Right renal cortex interstitium (tissue), 3 donors: ENCODE data around the gene GSTM3. TPM values are rescaled to one million over a fixed set of nuclear protein-coding genes. Genes with fewer than 3 reads are reported as not detected.
"Not testable (repeated sequence)": the region's sequence is repeated elsewhere in the genome, so short reads cannot be mapped to it uniquely, and the experiment has no call there.

Experiments used
- DNase-seq, 3 donors: peaks; one replicate each; pipeline ENCODE4 v3.0.0-alpha.2; 2013; ENCODE audit warnings: low read depth in 3 of 3, low spot score in 2 of 3
- polyA plus RNA-seq, 3 donors: library from polyadenylated mRNA; unstranded; fragments of 120-200 nt; gene quantifications; one replicate each; pipeline ENCODE4 v1.2.1, GENCODE V29; 2013; ENCODE audit not compliant: insufficient read length in 3 of 3

Gene GSTM3
- polyA plus RNA-seq, 3 donors, result 227 to 298 (median 295) TPM

- DNase-seq, result no peak
Observed at GRCh38 chr1:109776206-109776835, 35.5 kb upstream of the GSTM3 start.

DNA sequence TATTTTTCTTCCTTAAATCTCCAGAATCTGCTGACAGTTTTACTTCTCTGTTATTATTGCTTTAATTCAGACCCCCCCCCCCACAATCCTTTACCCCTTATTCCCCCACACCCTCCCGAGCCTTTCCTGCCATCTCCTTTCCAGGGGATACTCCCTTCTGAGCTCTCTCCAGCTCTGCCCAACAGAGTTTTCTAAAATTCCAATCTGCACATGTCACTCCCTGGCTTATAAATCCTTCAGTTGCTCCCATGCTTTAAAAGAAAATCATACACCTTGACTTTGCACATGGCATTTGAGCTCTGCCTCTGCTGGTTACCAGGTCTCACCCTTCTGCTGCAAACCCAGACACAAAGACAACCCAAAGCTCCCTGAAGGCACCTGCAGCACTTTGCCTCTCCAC, 34.6 kb upstream of the GSTM3 start:
- DNase-seq, result no peak

DNA sequence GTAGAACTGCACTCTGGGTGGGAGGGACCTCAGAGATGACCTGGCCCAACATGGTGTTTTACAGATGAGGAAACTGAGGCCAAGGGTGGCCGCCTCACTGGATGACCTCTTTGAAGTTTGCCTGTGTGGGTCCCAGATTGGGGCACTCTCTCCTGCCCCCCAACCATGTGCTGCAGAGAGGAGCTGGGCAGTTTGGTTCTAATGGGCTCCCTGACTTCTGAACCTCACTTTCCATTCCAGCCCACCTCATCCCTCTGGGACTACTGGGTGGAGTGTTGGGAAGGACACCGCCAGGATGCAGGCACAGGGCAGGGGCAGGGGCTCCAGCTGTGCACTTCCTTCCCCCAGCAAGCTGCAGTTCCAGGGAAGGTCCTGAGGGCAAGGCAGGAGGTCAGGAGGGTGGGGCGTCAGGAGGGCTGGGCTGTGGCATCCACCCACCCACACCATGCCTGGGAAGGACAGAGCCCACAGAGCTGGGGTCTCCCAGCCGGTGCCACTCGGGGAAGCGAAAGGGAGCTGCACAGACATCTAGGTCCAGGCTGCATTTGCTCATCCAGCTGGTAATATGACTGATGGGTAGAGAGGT, 33.2 kb upstream of the GSTM3 start:
- DNase-seq, result no peak

GRCh38 chr1:109773203-109773899, 32.5 kb upstream of the GSTM3 start:
- DNase-seq, result no peak

GRCh38 chr1:109772658-109773202, 31.9 kb upstream of the GSTM3 start:
- no peak for DNase-seq

DNA sequence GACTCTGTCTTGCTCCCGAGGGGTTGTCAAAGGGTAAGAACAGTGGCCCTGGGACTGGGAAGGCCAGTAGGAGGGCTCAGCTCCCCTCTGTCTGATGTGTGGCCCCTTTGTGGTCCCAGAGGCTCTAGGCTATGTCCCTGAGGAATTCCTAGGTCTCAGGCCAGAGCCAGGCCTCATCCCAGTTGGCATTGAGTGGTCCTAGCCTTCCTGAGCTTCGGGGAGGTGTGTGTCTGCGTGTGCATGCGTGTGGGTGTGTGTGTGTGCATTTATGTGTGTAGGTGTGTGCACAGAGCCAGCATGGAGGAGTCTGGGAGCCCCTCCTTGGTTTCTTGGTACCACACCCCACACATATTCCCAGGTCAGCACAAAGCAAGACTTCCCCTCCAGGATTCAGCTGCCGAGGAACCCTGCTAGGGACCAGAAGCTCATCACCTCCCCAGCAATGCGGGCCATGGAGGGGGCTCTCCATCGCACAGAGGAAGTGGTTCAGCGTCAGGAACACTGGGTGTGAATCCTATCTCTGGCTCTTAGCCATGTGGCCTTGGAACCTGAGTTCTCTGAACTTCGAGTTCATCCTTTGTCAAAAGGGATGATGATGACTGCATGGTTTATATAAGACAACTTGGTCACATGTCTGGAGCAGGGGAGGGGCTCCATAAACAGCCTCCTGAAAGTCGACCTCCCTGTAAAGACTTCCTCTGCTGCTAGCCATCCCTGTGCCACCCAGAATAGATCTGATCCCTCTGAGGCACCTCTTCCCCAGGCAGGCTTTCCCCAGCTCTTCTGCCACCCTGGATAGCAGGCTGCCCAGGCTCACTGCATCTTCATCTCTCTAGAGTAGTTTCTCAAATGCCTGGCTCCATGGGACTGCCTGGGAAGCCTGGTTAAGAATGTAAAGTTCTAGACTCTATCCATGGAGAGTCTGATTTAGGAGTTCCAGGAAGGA, 31.1 kb upstream of the GSTM3 start:
- no peak for DNase-seq

GRCh38 chr1:109770331-109771095, 29.7 kb upstream of the GSTM3 start:
- DNase-seq, result no peak

DNA sequence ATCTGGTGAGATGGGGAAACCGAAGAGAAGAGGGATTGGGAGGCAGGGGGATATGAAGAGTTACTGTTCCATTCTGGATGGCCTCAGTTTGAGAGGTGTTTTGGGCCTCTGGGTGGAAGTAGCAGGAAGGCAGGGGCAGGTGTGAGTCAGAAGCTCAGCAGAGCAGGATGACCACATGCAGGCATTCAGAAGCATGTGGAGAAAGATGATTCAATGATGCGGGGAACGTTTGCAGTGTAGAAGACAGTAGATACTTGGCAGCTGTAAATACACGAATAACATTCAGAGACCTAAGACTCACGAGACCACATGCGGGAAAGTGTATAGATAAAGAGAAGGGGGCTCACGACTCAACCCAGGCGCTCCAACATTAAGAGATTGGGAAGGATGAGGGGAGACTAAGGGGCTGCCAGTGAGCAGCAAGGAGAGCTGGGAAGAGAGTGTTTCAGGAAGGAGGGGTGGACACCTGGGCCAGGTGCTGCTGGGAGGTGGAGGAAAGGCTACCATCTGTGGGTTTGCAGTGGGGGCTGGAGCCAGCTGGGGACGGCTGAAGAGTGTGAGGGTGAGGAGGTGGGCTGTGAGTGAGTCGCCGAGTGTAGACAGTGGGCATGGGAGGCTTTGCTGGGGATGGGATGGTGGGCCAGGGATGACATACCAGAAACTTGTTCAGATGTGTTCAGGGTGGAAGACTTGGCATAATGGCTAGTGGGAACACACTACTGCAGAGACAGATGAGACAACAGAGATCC, 28.7 kb upstream of the GSTM3 start:
- DNase-seq, result no peak

- DNase-seq, result no peak
Observed at GRCh38 chr1:109768820-109769219, 28.0 kb upstream of the GSTM3 start.

- DNase-seq, result no peak
Observed at GRCh38 chr1:109768335-109768650, 27.5 kb upstream of the GSTM3 start.

GRCh38 chr1:109767637-109768334, 26.9 kb upstream of the GSTM3 start:
- no peak for DNase-seq

DNA sequence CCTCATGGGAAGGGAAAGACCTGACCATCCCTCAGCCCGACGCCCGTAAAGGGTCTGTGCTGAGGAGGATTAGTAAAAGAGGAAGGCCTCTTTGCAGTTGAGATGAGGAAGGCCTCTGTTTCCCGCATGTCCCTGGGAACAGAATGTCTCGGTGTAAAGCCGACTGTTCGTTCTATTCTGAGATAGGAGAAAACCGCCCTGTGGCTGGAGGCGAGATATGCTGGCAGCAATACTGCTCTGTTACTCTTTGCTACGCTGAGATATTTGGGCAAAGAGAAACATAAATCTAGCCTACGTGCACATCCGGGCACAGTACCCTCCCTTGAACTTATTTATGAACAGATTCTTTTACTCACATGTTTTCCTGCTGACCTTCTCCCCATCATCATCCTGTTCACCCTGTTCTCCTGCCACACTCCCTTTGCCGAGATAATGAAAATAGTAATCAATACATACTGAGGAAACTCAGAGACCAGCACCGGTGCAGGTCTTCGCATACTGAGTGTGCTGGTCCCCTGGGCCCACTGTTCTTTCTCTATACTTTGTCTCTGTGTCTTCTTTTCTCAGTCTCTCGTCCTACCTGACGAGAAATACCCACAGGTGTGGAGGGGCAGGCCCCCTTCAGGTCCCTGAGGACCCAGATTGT, 26.3 kb upstream of the GSTM3 start:
- DNase-seq, result not testable (repeated sequence)

DNA sequence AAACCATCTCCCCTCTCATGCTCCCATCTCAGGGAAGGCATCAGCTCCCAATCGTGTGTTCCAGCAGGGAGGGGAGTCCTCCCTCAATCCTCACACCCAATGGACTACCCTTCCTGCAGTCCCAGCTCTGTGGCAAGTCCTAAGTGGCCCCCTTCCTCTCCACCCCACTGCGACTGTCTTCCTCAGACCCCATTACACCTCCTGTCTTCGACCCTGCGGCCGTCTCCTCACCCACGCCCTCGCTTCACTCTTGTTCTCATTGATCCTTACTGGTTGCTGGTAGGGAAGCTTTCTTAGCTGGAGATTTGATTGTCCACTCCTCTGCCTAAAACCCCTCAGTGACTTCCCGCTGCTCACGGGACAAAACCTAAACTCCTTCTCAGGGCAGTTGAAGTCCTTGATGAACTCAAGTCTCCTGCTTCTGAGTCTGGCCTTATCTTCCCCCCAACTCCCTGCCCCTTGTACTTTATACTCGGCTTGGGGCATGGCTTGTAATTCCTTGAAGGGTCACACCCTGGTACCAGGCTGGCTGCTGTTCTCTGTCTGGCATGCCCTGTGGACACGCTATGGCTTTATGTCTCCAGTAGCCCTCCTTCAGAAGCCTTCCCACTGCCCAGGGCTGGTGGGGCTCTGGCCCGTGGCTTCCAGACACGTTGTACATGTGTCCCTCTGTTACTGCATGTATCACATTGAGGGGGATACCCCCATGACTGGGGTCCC, 25.2 kb upstream of the GSTM3 start:
- no peak for DNase-seq

- no peak for DNase-seq
Observed at GRCh38 chr1:109765483-109765815, 24.6 kb upstream of the GSTM3 start.

DNA sequence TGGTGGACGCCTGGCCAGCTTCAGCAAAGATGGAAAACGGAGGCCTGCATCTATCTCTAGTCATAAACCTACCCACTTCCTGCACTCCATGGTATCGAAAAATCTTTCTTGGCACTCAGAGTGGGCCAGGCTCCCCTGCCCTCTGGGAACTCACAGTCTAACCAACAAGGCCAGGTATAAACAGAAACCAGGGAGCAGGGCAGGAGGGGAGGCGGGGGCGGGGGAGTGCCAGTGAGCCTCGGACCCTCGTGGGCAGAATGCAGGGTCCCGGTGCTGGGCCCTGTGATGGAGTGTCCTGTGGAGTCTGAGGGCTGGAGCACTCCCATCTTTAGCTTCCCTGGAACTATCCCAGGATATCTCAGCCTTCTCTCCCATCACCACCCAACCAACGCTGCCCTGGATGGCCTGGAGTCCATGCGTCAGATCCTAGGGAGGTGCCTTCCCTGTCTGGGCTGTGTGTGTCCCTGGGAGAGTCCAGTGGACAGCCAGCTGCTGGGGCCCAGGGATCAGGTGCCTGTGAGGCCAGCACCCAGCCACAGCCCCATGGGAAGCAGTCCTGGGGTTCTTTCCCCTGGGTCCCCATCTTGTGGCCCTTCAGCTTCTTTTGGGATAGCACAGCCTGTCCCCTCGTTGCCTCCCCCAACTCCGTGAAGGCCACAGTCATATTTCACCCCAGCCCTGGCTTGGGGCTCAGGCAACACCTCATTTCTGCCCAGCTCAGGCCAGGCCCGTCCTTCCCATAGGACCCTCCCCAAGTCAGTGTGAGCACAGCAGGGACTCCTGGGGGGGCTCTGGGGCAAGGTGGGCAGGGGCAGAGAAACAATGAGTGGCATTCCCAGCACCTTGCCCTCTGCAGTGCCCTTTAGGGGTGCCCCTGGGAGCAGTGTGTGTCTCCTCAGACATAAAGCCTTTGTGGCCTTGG, 24.0 kb upstream of the GSTM3 start:
- DNase-seq, result no peak

DNA sequence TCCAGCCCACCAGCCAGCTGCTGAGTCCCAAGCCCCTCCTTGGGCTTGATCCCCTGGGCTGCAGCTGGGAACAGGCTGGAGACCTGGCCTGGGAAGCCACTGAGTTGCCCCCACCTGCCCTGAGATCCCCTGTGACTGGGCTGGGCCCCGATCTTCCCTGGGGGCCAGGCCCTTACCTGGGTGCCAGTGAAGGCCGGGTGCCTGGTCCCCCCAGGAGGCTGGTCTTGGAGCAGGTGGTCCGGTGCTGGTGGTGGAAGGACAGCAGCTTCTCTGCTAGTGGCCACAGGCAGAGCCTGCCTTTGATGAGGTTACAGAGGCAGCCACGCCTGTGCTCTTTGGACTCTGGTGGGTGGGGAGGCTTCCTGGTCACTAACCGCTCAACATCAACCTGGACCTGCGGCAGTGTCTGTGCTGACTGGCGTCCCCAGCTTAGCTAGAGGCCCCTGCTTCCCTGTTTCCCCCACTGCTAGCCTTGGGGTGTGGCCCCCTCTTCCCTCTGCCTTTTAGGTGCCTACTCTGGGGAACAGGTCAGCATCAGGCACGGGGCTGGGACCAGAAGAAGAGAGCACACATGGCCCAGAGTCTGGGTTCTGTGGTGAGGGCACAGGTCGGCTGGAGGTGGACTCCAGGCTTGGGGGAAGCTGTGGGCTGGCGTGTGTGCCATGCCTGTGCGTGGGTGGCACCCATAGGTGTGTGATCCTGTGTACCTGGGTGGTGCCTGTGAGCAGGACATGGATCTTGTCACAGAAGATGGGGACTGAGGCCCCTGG, 23.0 kb upstream of the GSTM3 start, which contains the start of gene EPS8L3:
TSS of gene EPS8L3 (minus strand) at position 278 of the 770 bp plus-strand sequence. CDS start 2,174 bp downstream, outside the sequence.
- no peak for DNase-seq
